ENCODE measurements around the gene DNAJC30. TPM values are rescaled to one million over a fixed set of nuclear protein-coding genes. Genes with fewer than 3 reads are reported as not detected.

Gene DNAJC30
- total RNA-seq, 1 experiment from 2014 or later = 8.5 TPM

DNA sequence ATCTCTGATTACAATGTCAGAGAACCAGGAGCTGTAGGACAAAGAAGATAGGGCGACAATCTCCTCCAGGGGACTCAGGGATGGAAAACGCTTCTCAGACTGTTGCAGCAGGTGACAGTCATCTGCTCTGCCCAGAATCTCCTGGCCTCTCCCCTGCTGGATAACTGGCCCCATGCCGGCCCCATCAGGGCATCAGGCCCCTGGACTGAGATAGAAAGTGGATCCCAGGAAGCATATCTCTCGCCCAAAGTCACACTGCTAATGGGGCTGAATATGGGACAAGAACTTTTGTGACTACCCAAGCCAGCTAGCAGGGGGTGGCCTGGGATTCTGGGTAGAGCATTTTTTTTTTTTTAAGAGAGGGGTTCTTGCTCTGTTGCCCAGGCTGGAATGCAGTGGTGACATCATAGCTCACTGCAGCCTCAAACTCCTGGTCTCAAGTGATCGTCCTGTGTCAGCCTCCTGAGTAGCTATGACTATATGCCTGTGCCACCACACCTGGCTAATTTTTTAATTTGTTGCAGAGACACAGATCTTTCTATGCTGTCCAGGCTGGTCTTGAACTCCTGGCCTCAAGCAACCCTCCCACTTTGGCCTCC, 38.5 kb downstream of the DNAJC30 start:
- ChIA-PET POLR2A (interaction anchor here (0.6 to 2.7 kb wide), 2 partner anchors 8 to 13 kb away, joined by 4 to 8 read pairs; no protein-coding TSS in a partner anchor), CTCF (no interaction called here), RAD21 (ENCODE audit: low non-redundant PET in 1 of 2, low total read pairs in 2 of 2, uncharacterized antibody in 2 of 2, unreplicated experiment in 2 of 2) (no interaction called here)
- no peaks in the 10 kb centered on the region for H3K27me3 ChIP-seq (ENCODE audit: insufficient read depth, low read length)
- H3K4me3 ChIP-seq (replicated peaks in 1 of 2; ENCODE audit: low read depth in 1 of 2, low read length in 2 of 2) = no peak overlapping the region
- no peaks in the 10 kb centered on the region for H4K20me1 ChIP-seq (ENCODE audit: insufficient read depth)
- no peak overlapping the region for H3K9ac ChIP-seq (ENCODE audit: low read length)
- TF ChIP-seq ELF1 (IDR thresholded peaks at IDR 0.05; ENCODE audit: borderline replicate concordance, low read depth) (no peak), SRF (IDR thresholded peaks at IDR 0.05; ENCODE audit: low read depth) (no peak)
- H3K36me3 ChIP-seq (ENCODE audit: control insufficient read depth in 1 of 2, insufficient read depth in 2 of 2, low read length in 2 of 2) = no peaks in the 10 kb centered on the region
- no peak overlapping the region for H3K4me2 ChIP-seq (ENCODE audit: low read length)
- H2AFZ ChIP-seq (ENCODE audit: low read depth, low read length, poor library complexity, severe bottlenecking) = no peak overlapping the region
- H3K4me1 ChIP-seq (ENCODE audit: control insufficient read depth in 1 of 2, insufficient read depth in 2 of 2, low read length in 2 of 2) = peaks cover 13 to 34% of the 10 kb centered on the region in 2 experiments
- intact Hi-C loops (cut with micrococcal nuclease) = no loop called here
- no peaks in the 10 kb centered on the region for H3K9me2 ChIP-seq (ENCODE audit: insufficient read depth)
- ATAC-seq = no peak
- no peaks in the 10 kb centered on the region for H3K9me3 ChIP-seq (ENCODE audit: control insufficient read depth in 1 of 2, insufficient read depth in 1 of 2, low read depth in 1 of 2, low read length in 2 of 2)
- no peaks in the 10 kb centered on the region for H3K79me2 ChIP-seq (ENCODE audit: insufficient read depth, low read length)
- H3K27ac ChIP-seq (ENCODE audit: low read depth, low read length) = no peak overlapping the region
- no peak for DNase-seq (ENCODE audit: low read depth, low spot score)
- BruUV-seq (replicated peaks) = no TSS peak

DNA sequence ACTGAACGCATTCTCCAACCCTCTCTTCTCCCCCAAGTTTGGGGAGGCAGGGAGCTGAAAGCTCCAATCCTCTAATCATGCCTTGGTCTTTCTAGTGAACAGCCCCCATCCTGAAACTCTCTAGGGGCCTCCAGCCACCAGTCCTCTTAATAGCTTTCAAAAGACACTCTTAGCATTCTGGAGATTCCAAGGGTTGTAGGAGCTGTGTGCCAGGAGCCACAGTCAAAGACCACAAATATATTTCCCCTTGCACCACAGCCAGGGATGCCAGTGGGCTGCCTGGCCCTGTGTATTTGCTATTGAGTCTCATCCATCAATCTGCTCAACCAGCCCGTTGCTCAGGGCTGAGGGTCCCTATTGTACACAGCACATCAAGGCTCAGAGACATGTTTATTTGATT, 40.4 kb downstream of the DNAJC30 start:
- Histone ChIP-seq H3K9me2 (ENCODE audit: insufficient read depth) (no peaks in the 10 kb centered on the region), H3K4me2 (ENCODE audit: low read length) (no peak overlapping the region), H2AFZ (ENCODE audit: low read depth, low read length, poor library complexity, severe bottlenecking) (no peak overlapping the region), H3K4me3 (replicated peaks in 1 of 2; ENCODE audit: low read depth in 1 of 2, low read length in 2 of 2) (no peak overlapping the region), H3K27ac (ENCODE audit: low read depth, low read length) (no peak overlapping the region), H3K9me3 (ENCODE audit: control insufficient read depth in 1 of 2, insufficient read depth in 1 of 2, low read depth in 1 of 2, low read length in 2 of 2) (no peaks in the 10 kb centered on the region), H3K27me3 (ENCODE audit: insufficient read depth, low read length) (no peaks in the 10 kb centered on the region), H3K79me2 (ENCODE audit: insufficient read depth, low read length) (no peaks in the 10 kb centered on the region), H3K36me3 (ENCODE audit: control insufficient read depth in 1 of 2, insufficient read depth in 2 of 2, low read length in 2 of 2) (no peaks in the 10 kb centered on the region), H3K9ac (ENCODE audit: low read length) (no peak overlapping the region), H3K4me1 (ENCODE audit: control insufficient read depth in 1 of 2, insufficient read depth in 2 of 2, low read length in 2 of 2) (peaks cover 5 to 22% of the 10 kb centered on the region in 2 experiments; a peak in 3 of 4 replicates), H4K20me1 (ENCODE audit: insufficient read depth) (no peaks in the 10 kb centered on the region)
- ChIA-PET RAD21 (ENCODE audit: low non-redundant PET in 1 of 2, low total read pairs in 2 of 2, uncharacterized antibody in 2 of 2, unreplicated experiment in 2 of 2) (no interaction called here), POLR2A (interaction anchor here (1.6 kb wide), 1 partner anchor 18 kb away, joined by 4 read pairs; the partner anchor contains the start of gene MLXIPL), CTCF (no interaction called here)
- DNase-seq (ENCODE audit: low read depth, low spot score) (no peak), ATAC-seq (no peak)
- TF ChIP-seq CEBPB (IDR thresholded peaks at IDR 0.05; ENCODE audit: low read depth) = no peak
- TF ChIP-seq POLR2A (IDR thresholded peaks at IDR 0.05; ENCODE audit: borderline replicate concordance, extremely low read depth, insufficient read depth, insufficient read length) = no peak
- intact Hi-C loops (cut with micrococcal nuclease) = no loop called here
- BruUV-seq (replicated peaks) = no TSS peak

Measured in HCT116 (cell line).